IPS-18a (cell line): ENCODE results near the gene NOD1.

Source experiments
- H3K27ac ChIP-seq: one replicate; pipeline ENCODE4 v1.5.1; 2013; ENCODE audit warnings: low read length
- H3K27me3 ChIP-seq: one replicate; pipeline ENCODE4 v1.6.1; 2013; ENCODE audit warnings: mild to moderate bottlenecking, low read length; ENCODE audit not compliant: control insufficient read depth, insufficient read depth
- H3K36me3 ChIP-seq: one replicate; pipeline ENCODE4 v1.6.1; 2013; ENCODE audit warnings: low read depth, low read length; ENCODE audit not compliant: control insufficient read depth
- H3K4me1 ChIP-seq: one replicate; pipeline ENCODE4 v1.6.1; 2013; ENCODE audit warnings: low read depth, low read length; ENCODE audit not compliant: control insufficient read depth
- H3K4me3 ChIP-seq: one replicate; pipeline ENCODE4 v1.5.1; 2013; ENCODE audit warnings: low read length
- H3K9ac ChIP-seq: one replicate; pipeline ENCODE4 v1.6.1; 2013; ENCODE audit warnings: mild to moderate bottlenecking, low read length, moderate library complexity
- H3K9me3 ChIP-seq: one replicate; pipeline ENCODE4 v1.6.1; 2013; ENCODE audit warnings: low read depth, low read length; ENCODE audit not compliant: control insufficient read depth

NOD1 gene

DNA sequence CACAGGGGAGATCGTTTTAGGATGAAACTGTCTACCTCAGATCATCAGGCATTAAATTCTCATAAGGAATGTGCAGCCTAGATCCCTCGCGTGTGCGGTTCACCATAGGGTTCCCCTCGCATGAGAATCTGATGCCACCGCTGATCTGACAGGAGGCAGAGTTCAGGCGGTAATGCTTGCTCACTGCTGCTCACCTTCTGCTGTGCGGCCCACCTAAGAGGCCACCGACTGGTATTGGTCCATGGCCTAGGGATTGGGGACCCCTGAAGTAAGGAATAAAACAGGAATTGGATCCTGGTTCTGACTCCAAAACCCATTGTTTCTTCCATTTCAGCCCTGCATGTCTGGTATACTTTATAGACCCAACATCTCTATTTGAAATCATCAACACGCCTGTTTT is 4.1 kb downstream of the NOD1 start:
- no peak overlapping the region for H3K27ac ChIP-seq
- H3K27me3 ChIP-seq = peaks cover 21% of the 10 kb centered on the region
- H3K36me3 ChIP-seq = no peaks in the 10 kb centered on the region
- H3K9me3 ChIP-seq = no peaks in the 10 kb centered on the region
- H3K4me1 ChIP-seq = peaks cover 9% of the 10 kb centered on the region
- H3K9ac ChIP-seq = no peak overlapping the region
- H3K4me3 ChIP-seq = no peak overlapping the region

DNA sequence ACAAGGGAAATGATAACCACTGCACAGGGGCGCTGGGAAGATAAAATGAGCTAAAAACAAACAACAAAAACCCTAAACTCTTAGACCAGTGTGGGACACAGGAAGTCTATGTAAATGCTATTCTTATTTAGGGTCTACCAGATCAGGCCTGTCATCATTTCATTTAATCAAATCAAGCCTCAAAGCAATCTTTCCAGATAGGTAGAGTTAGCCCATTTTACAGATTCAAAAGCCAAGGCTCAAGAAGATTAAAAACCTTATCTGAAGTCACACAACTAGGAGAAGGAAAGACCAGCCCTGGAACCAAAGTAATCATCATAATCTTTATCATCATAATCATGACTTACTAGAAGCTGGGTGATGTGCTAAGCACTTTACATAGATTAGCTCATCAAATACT is 4.7 kb downstream of the NOD1 start:
- Histone ChIP-seq H3K9me3 (no peaks in the 10 kb centered on the region), H3K27me3 (peaks cover 16% of the 10 kb centered on the region), H3K4me1 (peaks cover 9% of the 10 kb centered on the region), H3K36me3 (no peaks in the 10 kb centered on the region), H3K27ac (no peak overlapping the region), H3K9ac (no peak overlapping the region), H3K4me3 (no peak overlapping the region)

DNA sequence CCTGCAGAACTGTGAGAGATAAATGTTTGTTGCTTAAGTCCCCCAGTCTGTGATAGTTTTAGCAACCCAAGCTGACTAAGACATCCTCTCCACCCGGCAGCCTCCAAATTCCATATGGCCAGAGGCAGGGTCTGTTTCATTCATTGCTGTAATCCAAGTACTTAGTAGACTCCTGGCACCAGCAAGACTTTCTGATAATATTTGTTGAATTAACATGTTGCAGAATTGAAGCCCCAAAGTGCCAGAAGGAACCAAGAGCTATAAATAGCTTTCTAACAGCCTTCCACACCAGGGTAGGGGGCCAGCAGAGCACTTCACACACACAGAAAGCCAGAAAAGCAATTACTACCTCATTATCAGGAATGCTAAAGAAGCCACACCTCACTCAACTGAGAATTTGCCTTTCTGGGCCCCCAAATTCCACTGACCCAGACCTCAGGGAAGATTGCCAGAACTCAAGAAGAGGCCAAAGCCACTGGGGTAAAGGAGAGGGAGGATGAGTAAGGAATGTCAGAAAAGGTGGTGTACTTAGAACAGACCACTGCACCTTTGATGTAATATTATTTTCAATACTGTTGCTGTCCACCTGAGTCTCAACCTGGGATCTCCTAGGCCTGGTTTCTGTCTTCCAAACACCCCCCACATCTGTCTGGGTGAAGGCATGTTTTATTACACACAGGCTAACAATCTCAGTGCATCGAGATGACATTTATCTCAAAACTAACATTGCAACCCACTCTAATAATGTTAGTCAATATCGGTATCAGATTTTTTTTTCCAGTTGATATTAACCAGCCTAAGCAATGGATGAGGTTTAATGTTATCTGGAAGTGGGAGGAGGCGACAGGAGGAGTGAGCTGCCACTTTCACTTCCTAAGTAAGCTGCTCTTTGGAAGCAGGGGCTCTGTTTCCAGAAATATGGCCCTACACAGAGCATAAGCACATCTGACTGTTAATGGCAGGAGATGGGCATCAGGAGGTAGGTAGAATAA is 5.5 kb downstream of the NOD1 start:
- H3K4me1 ChIP-seq = peaks cover 12% of the 10 kb centered on the region
- no peak overlapping the region for H3K27ac ChIP-seq
- no peaks in the 10 kb centered on the region for H3K9me3 ChIP-seq
- H3K4me3 ChIP-seq = no peak overlapping the region
- H3K9ac ChIP-seq = no peak overlapping the region
- no peaks in the 10 kb centered on the region for H3K36me3 ChIP-seq
- H3K27me3 ChIP-seq = peaks cover 11% of the 10 kb centered on the region

DNA sequence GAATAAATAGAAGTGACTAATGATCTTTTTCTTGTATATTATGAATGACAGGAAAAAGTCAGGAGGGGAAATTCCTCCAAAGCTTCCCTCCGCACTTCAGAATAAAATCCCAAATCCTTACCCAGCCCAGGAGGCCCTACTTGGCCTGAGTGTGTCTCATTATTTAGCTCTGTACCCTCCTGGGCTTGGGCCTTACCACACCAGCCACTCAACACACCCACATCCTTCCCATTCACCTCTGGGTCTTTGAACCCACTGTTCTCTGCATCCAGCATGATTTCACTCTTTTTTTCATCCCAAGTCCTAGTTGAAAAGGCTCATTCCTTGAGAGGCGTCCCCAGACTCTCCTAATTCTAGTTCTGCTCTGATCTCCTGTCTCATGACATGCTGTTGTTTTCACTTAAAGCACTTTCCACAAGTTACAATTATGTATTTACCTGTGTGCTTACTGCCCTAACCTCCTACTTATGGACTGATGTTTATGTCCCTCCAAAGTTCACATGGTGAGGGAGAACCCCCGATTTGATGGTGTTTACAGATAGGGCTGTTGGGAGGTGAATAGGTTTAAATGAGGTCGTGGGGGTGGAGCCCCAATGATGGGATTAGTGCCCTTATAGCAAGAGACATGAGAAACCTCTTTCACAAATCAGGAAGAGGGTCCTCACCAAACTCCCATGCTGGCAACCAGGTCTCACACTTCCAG is 6.4 kb downstream of the NOD1 start:
- Histone ChIP-seq H3K9ac (no peak overlapping the region), H3K4me1 (peaks cover 12% of the 10 kb centered on the region), H3K27ac (no peak overlapping the region)

DNA sequence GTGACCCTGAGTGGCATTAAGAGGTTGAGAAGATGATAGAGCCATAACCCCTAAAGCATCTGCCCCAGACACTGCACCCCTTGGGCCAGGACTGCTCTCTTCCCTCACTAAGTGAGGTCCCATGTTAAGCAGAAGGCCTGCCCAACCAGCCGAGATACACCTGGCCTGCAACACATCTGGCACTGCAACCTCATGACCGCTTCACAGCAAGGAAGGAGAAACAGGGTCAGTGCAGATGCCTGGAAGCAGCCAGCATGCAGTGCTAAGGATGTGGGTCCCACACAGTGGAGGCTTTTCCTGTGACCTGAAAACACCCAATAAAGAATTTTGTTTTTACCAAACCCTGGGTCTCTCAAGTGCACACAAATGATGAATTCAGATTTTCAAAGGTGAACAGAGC is 7.4 kb downstream of the NOD1 start:
- H3K9ac ChIP-seq = no peak overlapping the region
- H3K36me3 ChIP-seq = no peaks in the 10 kb centered on the region
- no peak overlapping the region for H3K27ac ChIP-seq
- H3K4me3 ChIP-seq = no peak overlapping the region
- H3K9me3 ChIP-seq = no peaks in the 10 kb centered on the region
- peaks cover 12% of the 10 kb centered on the region for H3K4me1 ChIP-seq
- H3K27me3 ChIP-seq = no peaks in the 10 kb centered on the region

More for the DNA sequence above, 6.4 kb downstream of the NOD1 start:
- H3K4me3 ChIP-seq = no peak overlapping the region
- peaks cover 3% of the 10 kb centered on the region for H3K27me3 ChIP-seq
- H3K9me3 ChIP-seq = no peaks in the 10 kb centered on the region
- H3K36me3 ChIP-seq = no peaks in the 10 kb centered on the region

DNA sequence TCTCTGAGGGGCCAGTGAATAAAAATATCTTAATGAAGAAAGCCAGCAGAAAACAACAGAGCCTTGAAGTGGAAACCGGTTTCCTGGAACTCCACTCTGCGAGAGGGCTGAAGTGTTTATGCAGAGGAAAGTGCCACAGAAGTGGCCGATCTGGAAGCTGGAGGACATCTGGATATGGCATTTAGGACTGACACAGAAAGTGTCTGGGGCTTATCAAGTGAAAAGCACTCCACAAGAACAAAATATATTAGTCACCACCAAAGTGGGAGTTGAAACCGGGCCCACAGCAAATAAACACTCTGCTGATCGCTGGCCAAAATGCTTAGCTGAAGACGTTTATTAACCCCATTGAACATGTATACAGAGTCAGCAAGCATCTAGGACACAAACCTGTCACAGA is 7.8 kb downstream of the NOD1 start:
- Histone ChIP-seq H3K36me3 (no peaks in the 10 kb centered on the region), H3K27me3 (no peaks in the 10 kb centered on the region), H3K27ac (no peak overlapping the region), H3K4me3 (no peak overlapping the region), H3K4me1 (peaks cover 12% of the 10 kb centered on the region), H3K9me3 (no peaks in the 10 kb centered on the region), H3K9ac (no peak overlapping the region)

DNA sequence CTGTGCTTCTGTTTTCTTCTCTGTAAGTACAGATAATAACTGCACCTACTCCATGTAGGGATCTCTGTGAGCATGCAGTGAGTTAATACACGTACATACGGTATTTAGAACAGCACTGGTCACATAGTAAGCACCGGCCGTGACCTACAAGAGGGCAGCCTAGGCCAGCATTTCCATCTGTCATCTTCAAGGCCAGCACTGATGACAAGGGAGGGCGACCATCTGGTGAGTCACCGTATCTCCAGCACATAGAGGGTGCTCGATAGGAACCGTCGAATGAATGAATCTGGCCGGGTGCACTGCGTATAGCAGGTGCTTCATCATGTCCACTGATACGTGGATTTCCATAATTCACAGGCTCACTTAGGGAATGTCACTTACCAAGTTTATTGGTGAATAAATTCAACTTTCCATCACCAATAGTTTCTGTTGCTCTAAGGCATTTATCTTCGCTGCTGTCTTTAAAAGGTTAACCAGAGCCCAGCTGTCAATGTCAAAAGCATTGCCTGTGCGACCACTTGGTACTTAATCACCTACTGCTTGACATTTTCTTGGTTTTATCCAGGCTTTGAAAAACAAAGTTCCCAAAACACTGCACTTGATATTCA is 8.3 kb downstream of the NOD1 start:
- no peak overlapping the region for H3K9ac ChIP-seq
- H3K4me1 ChIP-seq = peaks cover 12% of the 10 kb centered on the region
- no peaks in the 10 kb centered on the region for H3K36me3 ChIP-seq
- H3K27me3 ChIP-seq = no peaks in the 10 kb centered on the region
- H3K4me3 ChIP-seq = no peak overlapping the region
- H3K27ac ChIP-seq = no peak overlapping the region
- no peaks in the 10 kb centered on the region for H3K9me3 ChIP-seq

DNA sequence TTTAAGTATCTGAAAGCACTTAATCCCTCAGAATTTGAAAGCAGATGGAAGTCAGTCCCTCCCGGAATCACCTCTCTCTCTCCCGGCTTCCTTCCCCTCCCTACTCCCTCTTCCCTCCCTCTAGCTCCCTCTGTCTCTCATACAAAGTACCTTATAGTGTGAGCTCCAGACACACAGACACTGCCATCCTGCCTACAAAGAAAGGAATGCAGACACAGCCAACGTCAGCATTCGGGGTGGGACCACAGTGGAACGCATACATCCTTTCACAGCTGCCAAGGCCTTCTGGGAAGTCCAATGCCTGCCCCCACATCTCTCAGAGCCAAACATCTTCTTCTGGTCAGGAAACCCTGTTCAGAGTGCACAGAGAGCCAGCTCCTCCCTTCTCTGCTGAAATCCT is 9.3 kb downstream of the NOD1 start:
- H3K27ac ChIP-seq = no peak overlapping the region
- no peaks in the 10 kb centered on the region for H3K36me3 ChIP-seq
- no peak overlapping the region for H3K9ac ChIP-seq
- no peak overlapping the region for H3K4me3 ChIP-seq
- no peaks in the 10 kb centered on the region for H3K9me3 ChIP-seq
- peaks cover 12% of the 10 kb centered on the region for H3K4me1 ChIP-seq
- H3K27me3 ChIP-seq = no peaks in the 10 kb centered on the region

DNA sequence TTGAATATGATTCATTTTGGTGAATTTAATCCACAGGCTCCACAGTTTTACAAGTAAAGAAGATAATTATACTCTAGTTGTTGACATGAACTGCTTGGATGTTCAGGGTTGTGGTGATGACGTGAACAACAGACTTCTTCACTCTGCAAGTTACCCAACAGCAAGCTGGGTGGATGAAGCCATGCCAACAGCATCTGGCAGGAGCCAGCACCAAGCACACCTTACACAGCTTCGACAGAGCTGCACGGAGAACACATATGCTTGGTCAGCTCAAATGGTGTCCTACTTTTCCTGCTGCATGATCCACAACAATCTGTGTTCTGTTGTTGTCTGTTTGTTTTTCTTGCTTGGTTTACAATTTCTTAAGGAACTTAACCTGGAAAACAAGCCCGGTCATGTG is 9.8 kb downstream of the NOD1 start:
- Histone ChIP-seq H3K4me1 (peaks cover 12% of the 10 kb centered on the region), H3K9me3 (no peaks in the 10 kb centered on the region), H3K4me3 (no peak overlapping the region), H3K9ac (no peak overlapping the region), H3K36me3 (no peaks in the 10 kb centered on the region), H3K27ac (no peak overlapping the region), H3K27me3 (no peaks in the 10 kb centered on the region)

DNA sequence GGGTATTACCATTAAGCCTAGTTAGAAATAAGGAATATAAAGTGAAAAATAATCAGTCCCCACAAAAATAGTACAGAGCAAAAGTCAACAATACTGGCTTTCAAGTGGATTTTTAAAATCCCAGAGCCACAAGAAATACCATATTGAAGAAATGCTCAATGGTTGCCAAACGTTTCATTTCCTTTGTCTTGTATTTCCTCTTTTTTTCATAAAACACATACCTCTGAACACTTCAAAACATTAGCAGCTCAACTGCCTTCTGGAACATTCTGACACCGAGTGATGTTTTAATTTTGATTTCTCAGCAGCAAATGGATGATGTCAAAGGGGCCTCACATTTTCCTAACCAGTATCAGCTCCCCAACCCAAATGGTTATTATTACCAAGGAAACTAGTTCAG is 10.5 kb downstream of the NOD1 start:
- Histone ChIP-seq H3K9ac (no peak overlapping the region), H3K27me3 (no peaks in the 10 kb centered on the region), H3K4me3 (no peak overlapping the region), H3K27ac (no peak overlapping the region), H3K36me3 (no peaks in the 10 kb centered on the region), H3K4me1 (peaks cover 12% of the 10 kb centered on the region), H3K9me3 (no peaks in the 10 kb centered on the region)

DNA sequence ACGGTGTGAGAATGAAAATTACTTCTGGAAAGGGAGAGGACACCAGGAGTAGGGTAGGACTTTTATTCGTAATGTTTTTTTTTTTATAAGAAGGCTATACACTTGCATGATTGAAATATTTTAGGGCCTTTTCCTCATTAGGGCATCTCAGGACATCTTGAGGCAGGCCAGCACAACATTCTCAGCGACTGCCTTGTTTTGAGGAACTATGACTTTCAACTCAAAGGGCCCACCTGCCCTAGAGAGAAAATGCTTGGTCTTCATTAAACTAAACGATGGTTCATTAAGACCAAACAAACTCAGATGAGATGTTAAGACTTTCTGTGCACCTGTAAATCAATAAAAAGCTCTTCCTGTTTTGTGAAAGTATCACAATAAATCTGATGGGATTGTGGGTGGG is 11.3 kb downstream of the NOD1 start:
- H3K9me3 ChIP-seq = no peaks in the 10 kb centered on the region
- H3K36me3 ChIP-seq = no peaks in the 10 kb centered on the region
- H3K27ac ChIP-seq = no peak overlapping the region
- H3K9ac ChIP-seq = no peak overlapping the region
- H3K4me1 ChIP-seq = peaks cover 12% of the 10 kb centered on the region
- H3K27me3 ChIP-seq = no peaks in the 10 kb centered on the region
- no peak overlapping the region for H3K4me3 ChIP-seq
